ENCODE measurements around the gene HES2.

HES2 gene

GRCh38 chr1:6410248-6410893, 9.3 kb downstream of the HES2 start:
- Histone ChIP-seq H3K36me3 (ENCODE audit: control insufficient read depth, insufficient read depth, low read length) (no peaks in the 10 kb centered on the region), H3K4me3 (ENCODE audit: low read depth, low read length) (no peak overlapping the region), H3K27me3 (ENCODE audit: control insufficient read depth, insufficient read depth, low read length) (no peaks in the 10 kb centered on the region), H3K9me3 (ENCODE audit: control insufficient read depth, low read length) (no peaks in the 10 kb centered on the region), H3K9ac (no peak overlapping the region), H3K27ac (no peak overlapping the region), H3K4me1 (no peaks in the 10 kb centered on the region), H3K4me2 (ENCODE audit: low read length) (no peak overlapping the region), H2AFZ (no peak overlapping the region), H3K79me2 (no peaks in the 10 kb centered on the region)
- TF ChIP-seq CTCF (IDR thresholded peaks at IDR 0.05) = no peak

GRCh38 chr1:6409733-6410132, 10.0 kb downstream of the HES2 start:
- H3K9me3 ChIP-seq (ENCODE audit: control insufficient read depth, low read length) = no peaks in the 10 kb centered on the region
- no peak overlapping the region for H3K27ac ChIP-seq
- no peaks in the 10 kb centered on the region for H3K36me3 ChIP-seq (ENCODE audit: control insufficient read depth, insufficient read depth, low read length)
- H3K9ac ChIP-seq = no peak overlapping the region
- no peaks in the 10 kb centered on the region for H3K4me1 ChIP-seq
- H3K79me2 ChIP-seq = no peaks in the 10 kb centered on the region
- H3K4me3 ChIP-seq (ENCODE audit: low read depth, low read length) = no peak overlapping the region
- H3K4me2 ChIP-seq (ENCODE audit: low read length) = no peak overlapping the region
- no peaks in the 10 kb centered on the region for H3K27me3 ChIP-seq (ENCODE audit: control insufficient read depth, insufficient read depth, low read length)
- no peak overlapping the region for H2AFZ ChIP-seq
- TF ChIP-seq CTCF (IDR thresholded peaks at IDR 0.05) = no peak

- H3K9ac ChIP-seq = no peak overlapping the region
- no peaks in the 10 kb centered on the region for H3K36me3 ChIP-seq (ENCODE audit: control insufficient read depth, insufficient read depth, low read length)
- H3K9me3 ChIP-seq (ENCODE audit: control insufficient read depth, low read length) = no peaks in the 10 kb centered on the region
- H3K4me1 ChIP-seq = no peaks in the 10 kb centered on the region
- H3K27ac ChIP-seq = no peak overlapping the region
- TF ChIP-seq CTCF (IDR thresholded peaks at IDR 0.05) = no peak
- H2AFZ ChIP-seq = no peak overlapping the region
- H3K4me2 ChIP-seq (ENCODE audit: low read length) = no peak overlapping the region
- no peaks in the 10 kb centered on the region for H3K27me3 ChIP-seq (ENCODE audit: control insufficient read depth, insufficient read depth, low read length)
- H3K79me2 ChIP-seq = no peaks in the 10 kb centered on the region
- H3K4me3 ChIP-seq (ENCODE audit: low read depth, low read length) = no peak overlapping the region
These were observed 10.7 kb downstream of the HES2 start for GRCh38 chr1:6409053-6409452.

- Histone ChIP-seq H3K27ac (no peak overlapping the region), H3K4me1 (no peaks in the 10 kb centered on the region), H3K27me3 (ENCODE audit: control insufficient read depth, insufficient read depth, low read length) (no peaks in the 10 kb centered on the region), H3K4me2 (ENCODE audit: low read length) (no peak overlapping the region), H3K79me2 (no peaks in the 10 kb centered on the region), H3K9ac (no peak overlapping the region), H2AFZ (no peak overlapping the region), H3K9me3 (ENCODE audit: control insufficient read depth, low read length) (no peaks in the 10 kb centered on the region), H3K4me3 (ENCODE audit: low read depth, low read length) (no peak overlapping the region), H3K36me3 (ENCODE audit: control insufficient read depth, insufficient read depth, low read length) (no peaks in the 10 kb centered on the region)
- no peak for TF ChIP-seq CTCF (IDR thresholded peaks at IDR 0.05)
These were observed 11.7 kb downstream of the HES2 start for GRCh38 chr1:6408023-6408422.

GRCh38 chr1:6401673-6402072, 18.0 kb downstream of the HES2 start:
- no peaks in the 10 kb centered on the region for H3K79me2 ChIP-seq
- no peak overlapping the region for H3K9ac ChIP-seq
- no peaks in the 10 kb centered on the region for H3K36me3 ChIP-seq (ENCODE audit: control insufficient read depth, insufficient read depth, low read length)
- no peaks in the 10 kb centered on the region for H3K4me1 ChIP-seq
- no peak overlapping the region for H3K4me2 ChIP-seq (ENCODE audit: low read length)
- no peak for TF ChIP-seq CTCF (IDR thresholded peaks at IDR 0.05)
- no peaks in the 10 kb centered on the region for H3K9me3 ChIP-seq (ENCODE audit: control insufficient read depth, low read length)
- H3K27ac ChIP-seq = no peak overlapping the region
- no peak overlapping the region for H3K4me3 ChIP-seq (ENCODE audit: low read depth, low read length)
- H3K27me3 ChIP-seq (ENCODE audit: control insufficient read depth, insufficient read depth, low read length) = no peaks in the 10 kb centered on the region
- no peak overlapping the region for H2AFZ ChIP-seq
